Right kidney (tissue), 1 donor: ENCODE data around the gene PCDHGA5.
"Not testable (repeated sequence)": the region's sequence is repeated elsewhere in the genome, so short reads cannot be mapped to it uniquely, and the experiment has no call there.

Source experiments
- DNase-seq: peaks from one replicate; pipeline ENCODE4 v3.0.0-alpha.2; 2016

PCDHGA5 gene

DNA sequence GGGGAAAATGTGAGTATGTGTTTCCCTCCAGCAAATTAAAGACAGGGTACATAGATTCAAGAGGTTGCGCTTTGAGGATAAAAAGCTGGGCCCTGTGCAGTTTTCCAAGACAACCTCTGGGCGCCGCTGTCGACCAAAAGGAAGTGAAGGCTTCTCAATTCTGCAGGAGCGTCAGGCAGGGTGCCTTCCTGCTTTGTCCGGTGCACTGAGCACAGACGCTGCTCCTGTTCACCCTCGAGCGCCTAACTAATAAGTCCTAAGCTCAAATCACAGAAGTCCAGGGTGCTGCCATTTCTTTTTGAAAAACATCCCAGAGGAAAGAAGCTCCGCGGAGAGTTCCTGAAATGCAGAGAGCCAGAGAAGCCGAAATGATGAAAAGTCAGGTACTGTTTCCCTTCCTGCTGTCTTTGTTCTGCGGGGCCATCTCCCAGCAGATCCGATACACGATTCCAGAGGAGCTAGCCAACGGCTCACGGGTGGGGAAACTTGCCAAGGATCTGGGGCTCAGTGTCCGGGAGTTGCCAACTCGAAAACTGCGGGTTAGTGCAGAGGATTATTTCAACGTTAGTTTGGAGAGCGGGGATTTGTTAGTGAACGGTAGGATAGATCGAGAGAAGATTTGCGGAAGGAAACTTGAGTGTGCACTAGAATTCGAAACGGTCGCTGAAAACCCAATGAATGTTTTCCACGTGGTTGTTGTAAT, 13.9 kb upstream of the PCDHGA5 start, which contains the start of gene PCDHGB1:
Gene PCDHGB1, plus strand, starts transcription at position 183 of the 703 bp plus-strand sequence. Its CDS starts 162 bp downstream, at position 345.
- no peak for DNase-seq

- no peak for DNase-seq
Measured at GRCh38 chr5:141351591-141351990, 12.4 kb upstream of the PCDHGA5 start.

- no peak for DNase-seq
Measured at GRCh38 chr5:141354900-141355469, 9.0 kb upstream of the PCDHGA5 start, which contains the start of gene PCDHGA4. Gene PCDHGA4, plus strand, starts transcription at chr5:141355021. Its CDS starts 87 bp downstream, at chr5:141355108.

- DNase-seq = no peak
Measured at GRCh38 chr5:141355641-141356040, 8.3 kb upstream of the PCDHGA5 start.

DNA sequence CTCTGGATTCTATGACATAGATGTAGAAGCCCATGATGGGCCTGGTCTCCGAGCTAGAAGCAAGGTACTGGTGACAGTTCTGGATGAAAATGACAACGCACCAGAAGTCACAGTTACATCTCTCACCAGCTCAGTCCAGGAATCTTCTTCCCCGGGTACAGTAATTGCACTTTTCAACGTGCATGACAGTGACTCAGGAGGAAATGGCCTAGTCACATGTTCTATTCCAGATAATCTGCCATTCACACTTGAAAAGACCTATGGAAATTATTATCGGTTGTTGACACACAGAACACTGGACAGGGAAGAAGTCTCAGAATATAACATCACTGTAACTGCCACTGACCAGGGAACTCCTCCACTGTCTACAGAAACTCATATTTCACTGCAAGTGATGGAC, 7.8 kb upstream of the PCDHGA5 start:
- no peak for DNase-seq

- no peak for DNase-seq
Measured at GRCh38 chr5:141356950-141357349, 7.0 kb upstream of the PCDHGA5 start.

GRCh38 chr5:141359790-141360426, 4.1 kb upstream of the PCDHGA5 start, which contains the start of gene PCDHGB2:
Gene PCDHGB2, plus strand, starts transcription at chr5:141359994. Its CDS starts 142 bp downstream, at chr5:141360136.
- peak; percentile 8 for DNase-seq

DNA sequence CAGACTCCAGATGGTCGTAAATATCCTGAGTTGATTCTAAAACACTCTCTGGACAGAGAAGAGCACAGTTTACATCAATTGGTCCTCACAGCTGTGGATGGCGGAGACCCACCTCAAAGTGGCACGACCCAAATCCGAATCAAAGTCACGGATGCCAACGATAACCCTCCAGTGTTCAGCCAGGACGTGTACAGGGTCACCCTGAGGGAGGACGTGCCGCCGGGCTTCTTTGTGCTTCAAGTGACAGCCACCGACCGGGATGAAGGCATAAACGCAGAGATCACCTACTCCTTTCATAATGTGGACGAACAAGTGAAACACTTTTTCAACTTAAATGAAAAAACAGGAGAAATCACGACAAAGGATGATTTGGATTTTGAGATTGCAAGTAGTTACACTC, 3.3 kb upstream of the PCDHGA5 start:
- DNase-seq = no peak

GRCh38 chr5:141362719-141363118, 1.2 kb upstream of the PCDHGA5 start:
- DNase-seq = no peak

GRCh38 chr5:141366016-141366896, 2.3 kb downstream of the PCDHGA5 start:
- no peak for DNase-seq

DNA sequence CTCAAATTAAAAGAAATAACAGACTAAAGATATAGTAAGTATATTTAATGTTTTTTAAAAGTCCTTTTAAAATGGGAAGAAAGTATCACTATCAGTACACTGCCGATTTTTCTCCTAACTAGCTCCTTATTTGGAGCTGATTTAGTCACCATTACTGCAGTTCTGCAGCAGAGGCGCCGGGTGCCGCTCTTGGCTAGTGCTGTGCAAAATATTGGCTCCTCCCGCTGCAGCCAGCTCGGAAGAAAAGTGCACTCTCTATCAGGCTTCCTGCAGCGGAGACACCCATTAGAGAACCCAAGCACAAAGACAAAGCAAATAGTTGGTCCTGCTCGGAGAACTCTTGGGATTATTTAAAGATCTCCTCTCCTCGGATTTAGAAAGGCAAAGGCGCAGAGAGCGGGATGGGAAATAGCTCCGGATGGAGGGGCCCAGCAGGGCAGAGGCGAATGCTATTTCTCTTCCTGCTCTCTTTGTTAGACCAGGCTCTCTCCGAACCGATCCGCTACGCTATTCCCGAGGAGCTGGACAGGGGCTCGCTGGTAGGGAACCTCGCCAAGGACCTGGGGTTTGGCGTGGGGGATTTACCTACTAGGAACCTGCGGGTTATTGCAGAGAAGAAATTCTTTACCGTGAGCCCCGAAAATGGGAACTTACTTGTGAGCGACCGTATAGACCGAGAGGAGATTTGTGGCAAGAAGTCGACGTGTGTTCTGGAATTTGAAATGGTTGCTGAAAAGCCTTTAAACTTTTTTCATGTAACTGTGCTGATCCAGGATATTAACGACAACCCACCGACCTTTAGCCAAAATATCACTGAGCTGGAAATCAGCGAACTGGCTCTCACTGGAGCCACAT, 6.3 kb downstream of the PCDHGA5 start, which contains the start of gene PCDHGB3:
Gene PCDHGB3, plus strand, starts transcription at position 249 of the 855 bp plus-strand sequence. Its CDS starts 153 bp downstream, at position 402.
- no peak for DNase-seq

GRCh38 chr5:141371572-141372475, 7.9 kb downstream of the PCDHGA5 start:
- DNase-seq = no peak

DNA sequence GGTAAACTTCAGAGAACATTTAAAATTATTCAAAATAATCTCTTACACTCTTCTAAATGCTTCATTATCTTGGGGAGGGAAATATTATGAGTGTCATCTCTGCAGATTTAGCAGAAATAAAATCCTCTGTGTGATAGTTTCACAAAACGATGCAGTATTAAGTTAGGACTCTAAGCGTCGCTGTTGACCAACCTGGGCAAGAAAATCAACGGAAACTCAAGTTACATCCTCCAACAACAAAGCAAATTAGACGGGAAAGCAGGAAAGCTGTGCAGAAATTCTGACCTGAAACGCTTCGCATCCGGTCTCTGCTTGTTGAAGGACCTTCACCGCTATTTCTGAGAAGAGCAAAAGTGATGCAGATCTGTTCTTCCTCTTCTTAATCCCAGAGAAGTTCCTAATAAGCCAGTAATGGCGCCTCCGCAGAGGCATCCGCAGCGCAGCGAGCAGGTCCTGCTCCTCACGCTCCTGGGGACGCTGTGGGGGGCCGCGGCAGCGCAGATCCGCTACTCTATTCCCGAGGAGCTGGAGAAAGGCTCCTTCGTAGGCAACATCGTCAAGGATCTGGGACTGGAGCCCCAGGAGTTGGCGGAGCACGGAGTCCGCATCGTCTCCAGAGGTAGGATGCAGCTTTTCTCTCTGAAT, 9.8 kb downstream of the PCDHGA5 start, which contains the start of gene PCDHGA6:
Gene PCDHGA6, plus strand, starts transcription at position 219 of the 645 bp plus-strand sequence. Its CDS starts 193 bp downstream, at position 412.
- DNase-seq = peak; percentile 41

DNA sequence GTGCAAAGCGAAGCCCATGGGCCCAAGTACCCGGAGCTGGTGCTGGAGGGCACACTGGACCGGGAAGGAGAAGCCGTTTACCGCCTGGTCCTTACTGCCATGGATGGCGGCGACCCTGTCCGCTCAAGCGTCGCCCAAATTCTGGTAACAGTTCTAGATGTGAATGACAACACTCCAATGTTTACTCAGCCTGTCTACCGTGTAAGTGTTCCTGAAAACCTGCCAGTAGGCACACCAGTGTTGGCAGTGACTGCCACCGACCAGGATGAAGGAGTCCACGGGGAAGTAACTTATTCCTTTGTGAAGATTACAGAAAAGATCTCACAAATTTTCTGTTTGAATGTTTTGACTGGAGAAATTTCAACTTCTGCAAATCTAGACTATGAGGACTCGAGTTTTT, 10.7 kb downstream of the PCDHGA5 start:
- no peak for DNase-seq

DNA sequence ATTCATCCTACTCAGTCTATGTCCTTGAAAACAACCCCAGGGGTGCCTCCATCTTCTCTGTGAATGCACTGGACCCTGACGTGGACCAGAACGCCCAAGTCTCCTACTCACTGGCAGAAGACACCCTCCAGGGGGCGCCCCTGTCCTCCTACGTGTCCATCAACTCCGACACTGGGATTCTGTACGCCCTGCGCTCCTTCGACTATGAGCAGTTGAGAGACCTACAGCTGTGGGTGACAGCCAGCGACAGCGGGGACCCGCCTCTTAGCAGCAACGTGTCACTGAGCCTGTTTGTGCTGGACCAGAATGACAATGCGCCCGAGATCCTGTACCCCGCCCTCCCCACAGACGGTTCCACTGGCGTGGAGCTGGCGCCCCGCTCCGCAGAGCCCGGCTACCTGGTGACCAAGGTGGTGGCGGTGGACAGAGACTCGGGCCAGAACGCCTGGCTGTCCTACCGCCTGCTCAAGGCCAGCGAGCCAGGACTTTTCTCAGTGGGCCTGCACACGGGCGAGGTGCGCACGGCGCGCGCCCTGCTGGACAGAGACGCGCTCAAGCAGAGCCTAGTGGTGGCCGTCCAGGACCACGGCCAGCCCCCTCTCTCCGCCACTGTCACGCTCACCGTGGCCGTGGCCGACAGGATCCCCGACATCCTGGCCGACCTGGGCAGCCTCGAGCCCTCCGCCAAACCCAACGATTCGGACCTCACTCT, 11.6 kb downstream of the PCDHGA5 start:
- DNase-seq = not testable (repeated sequence)

DNA sequence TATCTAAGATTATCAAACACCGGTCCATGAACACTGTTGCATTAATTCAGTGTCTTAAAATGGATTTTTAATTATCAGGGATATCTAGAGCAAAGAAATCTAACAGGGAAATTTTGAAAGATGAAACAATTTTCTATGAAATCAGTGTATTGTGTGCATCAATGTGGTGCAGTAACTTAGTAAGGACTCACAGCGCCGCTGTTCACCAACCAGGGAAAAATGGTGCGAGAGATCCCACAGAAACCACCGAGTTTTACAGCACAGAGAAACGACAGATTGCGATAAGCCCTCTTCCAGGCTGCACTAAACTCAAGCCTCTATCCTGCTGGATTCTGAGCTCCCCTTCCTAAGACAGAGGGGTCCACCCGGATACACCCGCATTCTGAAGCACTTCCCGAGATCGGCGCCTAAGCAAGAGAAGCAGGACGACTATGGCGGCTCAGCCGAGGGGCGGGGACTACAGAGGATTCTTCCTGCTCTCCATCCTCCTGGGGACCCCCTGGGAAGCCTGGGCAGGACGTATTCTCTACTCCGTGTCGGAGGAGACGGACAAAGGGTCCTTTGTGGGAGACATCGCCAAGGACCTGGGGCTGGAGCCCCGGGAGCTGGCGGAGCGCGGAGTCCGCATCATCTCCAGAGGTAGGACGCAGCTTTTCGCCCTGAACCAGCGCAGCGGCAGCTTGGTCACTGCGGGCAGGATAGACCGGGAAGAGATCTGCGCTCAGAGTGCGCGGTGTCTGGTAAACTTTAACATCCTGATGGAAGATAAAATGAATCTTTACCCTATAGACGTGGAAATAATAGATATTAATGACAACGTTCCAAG, 18.7 kb downstream of the PCDHGA5 start, which contains the start of gene PCDHGA7:
Gene PCDHGA7, plus strand, starts transcription at position 274 of the 826 bp plus-strand sequence. Its CDS starts 158 bp downstream, at position 432.
- DNase-seq = peak; percentile 19

GRCh38 chr5:141383345-141383744, 19.4 kb downstream of the PCDHGA5 start:
- no peak for DNase-seq
